Activated naive CD4-positive, alpha-beta T cell treated with Interleukin-2 at 50 U/mL for 16 hours (primary cell): ENCODE measurements around the gene WDR73.

Experiments
- DNase-seq: peaks from one replicate; pipeline ENCODE4 v3.0.0-alpha.2; 2020

The WDR73 gene

GRCh38 chr15:84608707-84609284 lies 45.3 kb downstream of the WDR73 start:
- DNase-seq = no peak

- DNase-seq = no peak
Measured at GRCh38 chr15:84606653-84607120, 47.4 kb downstream of the WDR73 start.

- no peak for DNase-seq
Measured at GRCh38 chr15:84605554-84605882, 48.6 kb downstream of the WDR73 start.

- peak; percentile 84 for DNase-seq
Measured at GRCh38 chr15:84604826-84605553, 49.1 kb downstream of the WDR73 start.

GRCh38 chr15:84603630-84604379 lies 50.3 kb downstream of the WDR73 start:
- no peak for DNase-seq

- no peak for DNase-seq
Measured at GRCh38 chr15:84601555-84601838, 52.6 kb downstream of the WDR73 start.

- peak; percentile 96 for DNase-seq
Measured at GRCh38 chr15:84600687-84601554, 53.2 kb downstream of the WDR73 start, which contains the start of gene ZSCAN2. Gene ZSCAN2 (plus strand): TSS chr15:84601009. CDS start chr15:84603928, 2,919 bp downstream.

GRCh38 chr15:84600331-84600686 lies 53.8 kb downstream of the WDR73 start:
- peak; percentile 55 for DNase-seq

- DNase-seq = no peak
Measured at GRCh38 chr15:84599906-84600305, 54.2 kb downstream of the WDR73 start.

GRCh38 chr15:84598993-84599392 lies 55.1 kb downstream of the WDR73 start:
- DNase-seq = peak; percentile 36

- DNase-seq = no peak
Measured at GRCh38 chr15:84598250-84598649, 55.8 kb downstream of the WDR73 start.

GRCh38 chr15:84597296-84597695 lies 56.8 kb downstream of the WDR73 start:
- DNase-seq = no peak

GRCh38 chr15:84595660-84596059 lies 58.4 kb downstream of the WDR73 start:
- no peak for DNase-seq

- DNase-seq = no peak
Measured at GRCh38 chr15:84594617-84595290, 59.3 kb downstream of the WDR73 start.

- DNase-seq = no peak
Measured at GRCh38 chr15:84591815-84592214, 62.3 kb downstream of the WDR73 start.

GRCh38 chr15:84590406-84590805 lies 63.7 kb downstream of the WDR73 start:
- DNase-seq = no peak
